ENCODE data around the gene CDH8.

DNA sequence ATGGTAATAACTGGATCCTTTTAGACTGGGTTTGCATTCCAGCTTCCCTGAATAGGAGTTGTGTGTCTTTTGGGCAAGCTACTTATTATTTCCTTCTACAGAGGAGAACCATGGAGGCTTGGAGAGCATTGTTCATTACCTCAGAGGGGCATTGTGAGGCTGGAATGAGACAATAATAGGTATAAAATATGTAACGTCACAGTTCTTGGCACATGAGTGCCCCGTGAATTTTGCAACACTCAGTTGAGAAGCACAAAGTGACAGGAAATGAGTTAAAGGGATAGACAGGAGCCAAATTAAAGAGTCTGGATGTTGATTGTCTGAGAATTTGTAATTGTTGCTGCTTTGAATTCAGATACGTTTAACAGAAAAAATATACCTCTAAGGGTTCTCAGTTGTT, 92.2 kb downstream of the CDH8 start:
- TF ChIP-seq POLR2A (IDR thresholded peaks at IDR 0.05; ENCODE audit: borderline replicate concordance, extremely low read depth, insufficient read depth, insufficient read length) (no peak), TCF7L2 (IDR thresholded peaks at IDR 0.05; ENCODE audit: borderline replicate concordance, extremely low read depth, insufficient read depth, insufficient read length) (no peak), ZNF274 (IDR thresholded peaks at IDR 0.05; ENCODE audit: low read depth, low read length) (no peak), SIN3A (IDR thresholded peaks at IDR 0.05; ENCODE audit: low read depth) (no peak)
- TF ChIP-seq, protein P1, sequence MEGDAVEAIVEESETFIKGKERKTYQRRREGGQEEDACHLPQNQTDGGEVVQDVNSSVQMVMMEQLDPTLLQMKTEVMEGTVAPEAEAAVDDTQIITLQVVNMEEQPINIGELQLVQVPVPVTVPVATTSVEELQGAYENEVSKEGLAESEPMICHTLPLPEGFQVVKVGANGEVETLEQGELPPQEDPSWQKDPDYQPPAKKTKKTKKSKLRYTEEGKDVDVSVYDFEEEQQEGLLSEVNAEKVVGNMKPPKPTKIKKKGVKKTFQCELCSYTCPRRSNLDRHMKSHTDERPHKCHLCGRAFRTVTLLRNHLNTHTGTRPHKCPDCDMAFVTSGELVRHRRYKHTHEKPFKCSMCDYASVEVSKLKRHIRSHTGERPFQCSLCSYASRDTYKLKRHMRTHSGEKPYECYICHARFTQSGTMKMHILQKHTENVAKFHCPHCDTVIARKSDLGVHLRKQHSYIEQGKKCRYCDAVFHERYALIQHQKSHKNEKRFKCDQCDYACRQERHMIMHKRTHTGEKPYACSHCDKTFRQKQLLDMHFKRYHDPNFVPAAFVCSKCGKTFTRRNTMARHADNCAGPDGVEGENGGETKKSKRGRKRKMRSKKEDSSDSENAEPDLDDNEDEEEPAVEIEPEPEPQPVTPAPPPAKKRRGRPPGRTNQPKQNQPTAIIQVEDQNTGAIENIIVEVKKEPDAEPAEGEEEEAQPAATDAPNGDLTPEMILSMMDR (IDR thresholded peaks at IDR 0.05 in 2 of 3, conservative IDR thresholded peaks at IDR 0.05 in 1 of 3; ENCODE audit: borderline replicate concordance in 1 of 3, insufficient read depth in 1 of 3, low read depth in 2 of 3, low read length in 2 of 3), result no peak
- TF ChIP-seq, protein P2, sequence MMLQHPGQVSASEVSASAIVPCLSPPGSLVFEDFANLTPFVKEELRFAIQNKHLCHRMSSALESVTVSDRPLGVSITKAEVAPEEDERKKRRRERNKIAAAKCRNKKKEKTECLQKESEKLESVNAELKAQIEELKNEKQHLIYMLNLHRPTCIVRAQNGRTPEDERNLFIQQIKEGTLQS (IDR thresholded peaks at IDR 0.05), result no peak
